ENCODE data around the gene ZDHHC11B.
"Not testable (repeated sequence)": the region's sequence is repeated elsewhere in the genome, so short reads cannot be mapped to it uniquely, and the experiment has no call there.

Gene ZDHHC11B

DNA sequence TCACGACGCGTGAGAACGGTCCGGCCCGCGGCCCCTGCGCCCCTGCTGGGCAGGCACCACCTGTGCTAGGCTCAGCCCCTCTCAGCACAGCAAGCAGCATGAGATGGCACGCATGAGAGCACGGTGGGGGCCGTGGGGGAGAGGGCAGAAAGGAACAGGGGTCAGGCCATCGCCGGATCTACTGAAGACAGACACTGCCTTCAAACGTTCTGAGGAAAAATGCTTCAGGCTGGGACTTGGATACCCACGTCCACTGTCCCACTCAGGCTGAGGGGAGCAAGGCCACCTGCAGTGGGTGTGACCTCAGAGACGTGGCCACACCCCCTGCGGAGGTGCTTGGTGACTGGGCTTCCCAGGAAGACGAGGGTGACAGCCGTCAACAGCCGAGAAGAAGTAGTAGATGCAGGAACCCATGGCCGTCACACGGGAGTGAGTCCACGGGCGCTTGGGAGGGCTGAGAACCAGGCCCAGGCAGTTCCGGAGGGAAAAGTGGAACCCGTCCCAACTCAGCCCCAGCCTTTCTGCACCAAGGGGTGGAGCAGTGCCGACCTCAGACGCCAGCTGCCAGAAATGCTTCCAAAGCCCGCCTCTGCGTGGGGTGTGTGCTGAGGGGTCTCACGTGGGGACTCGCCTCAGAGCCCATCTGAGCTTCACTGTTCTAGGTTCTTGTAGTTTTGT, 104.3 kb downstream of the ZDHHC11B start:
- not testable (repeated sequence) for H3K36me3 ChIP-seq (ENCODE audit: control insufficient read depth, insufficient read depth, low read length); H3K4me3 ChIP-seq (replicated peaks; ENCODE audit: low read depth, low read length); H3K27me3 ChIP-seq (replicated peaks; ENCODE audit: control insufficient read depth, insufficient read depth, low read length); DNase-seq (ENCODE audit: extremely low read depth, insufficient read length)

DNA sequence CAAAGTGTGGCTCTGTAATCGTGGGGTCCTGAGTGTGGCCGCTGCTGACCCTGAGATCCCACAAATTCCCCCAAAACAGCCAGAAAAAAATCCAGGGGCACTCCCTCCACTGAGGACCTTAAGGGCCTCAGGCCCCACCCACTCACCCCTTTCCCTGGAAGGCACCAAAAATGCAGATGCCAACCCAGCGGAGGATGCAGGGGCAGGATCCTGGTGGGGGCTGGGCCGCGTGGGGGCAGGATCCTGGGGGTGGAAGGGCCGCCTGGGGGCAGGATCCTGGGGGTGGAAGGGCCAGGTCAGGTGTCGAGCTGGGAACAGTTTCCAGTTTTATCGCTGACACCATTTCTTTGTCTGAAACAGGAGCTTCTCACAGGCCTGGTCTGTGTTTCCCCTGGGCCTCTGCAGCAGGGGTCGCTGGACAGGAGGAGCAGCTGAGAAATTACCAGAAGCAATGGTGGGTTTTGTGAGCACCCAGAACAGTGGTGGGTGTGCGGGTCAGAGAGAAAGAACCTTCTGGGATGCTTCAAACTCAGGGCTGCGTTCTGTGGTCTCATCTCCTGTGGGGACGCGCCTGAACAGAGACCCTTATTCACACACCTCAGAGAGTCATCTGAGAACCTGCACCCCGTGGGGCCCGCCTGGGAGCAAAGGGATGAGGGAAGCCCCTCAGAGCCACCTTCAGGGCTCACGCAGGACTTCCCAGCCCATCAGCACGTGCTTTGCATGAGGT, 105.2 kb downstream of the ZDHHC11B start:
- not testable (repeated sequence) for H3K36me3 ChIP-seq (ENCODE audit: control insufficient read depth, insufficient read depth, low read length); H3K4me3 ChIP-seq (replicated peaks; ENCODE audit: low read depth, low read length); DNase-seq (ENCODE audit: extremely low read depth, insufficient read length); H3K27me3 ChIP-seq (replicated peaks; ENCODE audit: control insufficient read depth, insufficient read depth, low read length)

DNA sequence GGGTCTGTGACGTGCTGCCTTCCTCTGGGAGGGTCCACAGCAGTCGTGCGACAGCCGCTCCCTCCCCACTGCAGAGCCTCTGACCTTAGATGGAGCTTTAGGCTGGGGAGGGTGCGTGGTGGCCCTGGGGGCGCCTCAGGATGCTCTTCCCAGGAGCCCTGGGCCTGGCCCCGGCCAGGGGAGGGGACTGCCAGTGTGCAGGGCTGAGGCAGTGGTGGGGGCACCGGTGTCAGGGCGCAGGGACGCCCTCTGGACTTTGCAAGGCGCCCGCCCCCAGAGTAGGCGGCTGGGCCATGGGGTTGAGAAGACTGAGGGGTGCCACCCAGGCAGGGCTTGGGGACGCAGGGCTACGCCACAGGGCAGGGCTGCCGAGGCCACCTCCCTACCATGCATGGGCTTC, 106.0 kb downstream of the ZDHHC11B start:
- not testable (repeated sequence) for H3K36me3 ChIP-seq (ENCODE audit: control insufficient read depth, insufficient read depth, low read length); H3K4me3 ChIP-seq (replicated peaks; ENCODE audit: low read depth, low read length); DNase-seq (ENCODE audit: extremely low read depth, insufficient read length)

DNA sequence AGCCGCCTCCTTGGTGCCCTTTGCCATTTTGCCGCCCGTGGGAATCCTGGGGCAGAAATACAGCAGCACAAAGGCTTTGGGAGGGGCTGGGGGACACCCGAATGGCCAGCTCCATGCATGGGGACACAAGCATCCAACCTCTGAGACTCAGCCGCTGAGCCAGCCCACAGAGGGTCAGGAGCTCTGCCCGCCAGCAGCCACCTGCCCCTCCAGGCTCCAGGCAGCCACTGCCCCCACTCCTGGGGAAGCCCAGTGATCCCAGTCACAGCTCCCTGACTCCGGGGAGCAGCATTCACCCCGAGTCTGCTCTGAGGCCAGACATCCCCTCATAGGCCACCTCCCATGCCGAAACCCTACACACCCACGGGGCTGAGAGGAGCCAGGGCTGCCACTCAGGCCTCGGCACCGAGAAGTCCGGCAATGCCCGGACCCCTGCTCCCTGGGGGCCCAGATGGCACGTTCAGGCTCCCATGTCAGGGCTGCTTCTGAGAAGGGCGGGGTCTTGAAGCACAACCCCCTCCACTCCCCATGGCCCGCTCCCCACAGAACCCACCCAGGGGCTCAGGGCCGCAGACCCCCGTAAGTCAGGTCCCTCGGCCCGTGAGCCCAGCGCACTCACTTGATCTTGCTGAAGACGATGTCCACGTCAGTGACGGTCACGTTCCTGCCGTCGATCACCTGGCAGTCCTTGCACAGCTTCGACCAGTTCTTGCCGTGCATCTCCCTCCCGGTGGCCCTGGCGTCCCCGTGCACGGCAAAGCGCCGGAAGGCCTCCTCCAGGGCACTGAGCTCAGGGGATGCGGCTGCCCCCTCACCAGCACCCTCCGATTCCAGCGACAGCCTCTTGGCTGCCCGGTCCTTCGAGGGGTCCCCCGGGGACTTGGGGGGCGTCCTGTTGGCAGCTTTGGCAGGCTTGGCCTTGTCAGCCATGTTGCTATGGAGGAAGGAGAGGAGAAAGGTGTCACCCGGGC, 107.1 kb downstream of the ZDHHC11B start:
- H3K4me3 ChIP-seq (replicated peaks; ENCODE audit: low read depth, low read length) = no peak overlapping the region
- H3K27me3 ChIP-seq (replicated peaks; ENCODE audit: control insufficient read depth, insufficient read depth, low read length) = no peaks in the 10 kb centered on the region
- H3K36me3 ChIP-seq (ENCODE audit: control insufficient read depth, insufficient read depth, low read length) = no peaks in the 10 kb centered on the region
- no peak for DNase-seq (ENCODE audit: extremely low read depth, insufficient read length)
- TF ChIP-seq, protein P1, sequence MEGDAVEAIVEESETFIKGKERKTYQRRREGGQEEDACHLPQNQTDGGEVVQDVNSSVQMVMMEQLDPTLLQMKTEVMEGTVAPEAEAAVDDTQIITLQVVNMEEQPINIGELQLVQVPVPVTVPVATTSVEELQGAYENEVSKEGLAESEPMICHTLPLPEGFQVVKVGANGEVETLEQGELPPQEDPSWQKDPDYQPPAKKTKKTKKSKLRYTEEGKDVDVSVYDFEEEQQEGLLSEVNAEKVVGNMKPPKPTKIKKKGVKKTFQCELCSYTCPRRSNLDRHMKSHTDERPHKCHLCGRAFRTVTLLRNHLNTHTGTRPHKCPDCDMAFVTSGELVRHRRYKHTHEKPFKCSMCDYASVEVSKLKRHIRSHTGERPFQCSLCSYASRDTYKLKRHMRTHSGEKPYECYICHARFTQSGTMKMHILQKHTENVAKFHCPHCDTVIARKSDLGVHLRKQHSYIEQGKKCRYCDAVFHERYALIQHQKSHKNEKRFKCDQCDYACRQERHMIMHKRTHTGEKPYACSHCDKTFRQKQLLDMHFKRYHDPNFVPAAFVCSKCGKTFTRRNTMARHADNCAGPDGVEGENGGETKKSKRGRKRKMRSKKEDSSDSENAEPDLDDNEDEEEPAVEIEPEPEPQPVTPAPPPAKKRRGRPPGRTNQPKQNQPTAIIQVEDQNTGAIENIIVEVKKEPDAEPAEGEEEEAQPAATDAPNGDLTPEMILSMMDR (IDR thresholded peaks at IDR 0.05; ENCODE audit: insufficient read depth, low read length, poor library complexity, severe bottlenecking) = no peak

More for the DNA sequence above, 106.0 kb downstream of the ZDHHC11B start:
- H3K27me3 ChIP-seq (replicated peaks; ENCODE audit: control insufficient read depth, insufficient read depth, low read length) = not testable (repeated sequence)

DNA sequence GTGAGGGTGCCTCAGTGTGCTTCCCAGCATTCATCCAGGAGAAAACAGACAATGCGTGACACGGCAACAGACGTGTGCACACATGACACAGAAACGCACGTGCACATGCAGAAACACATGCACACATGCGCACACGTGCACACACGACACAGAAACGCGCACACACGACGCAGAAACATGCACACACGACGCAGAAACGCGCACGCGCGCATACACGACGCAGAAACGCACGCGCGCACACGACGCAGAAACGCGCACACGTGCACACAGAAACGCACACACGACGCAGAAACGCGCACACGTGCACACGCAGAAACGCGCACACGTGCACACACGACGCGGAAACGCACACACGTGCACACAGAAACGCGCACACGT, 107.8 kb downstream of the ZDHHC11B start:
- Histone ChIP-seq H3K4me3 (replicated peaks; ENCODE audit: low read depth, low read length) (no peak overlapping the region), H3K36me3 (ENCODE audit: control insufficient read depth, insufficient read depth, low read length) (no peaks in the 10 kb centered on the region), H3K27me3 (replicated peaks; ENCODE audit: control insufficient read depth, insufficient read depth, low read length) (no peaks in the 10 kb centered on the region)
- TF ChIP-seq, protein P1 (IDR thresholded peaks at IDR 0.05; ENCODE audit: insufficient read depth, low read length, poor library complexity, severe bottlenecking) = no peak
- no peak for DNase-seq (ENCODE audit: extremely low read depth, insufficient read length)

DNA sequence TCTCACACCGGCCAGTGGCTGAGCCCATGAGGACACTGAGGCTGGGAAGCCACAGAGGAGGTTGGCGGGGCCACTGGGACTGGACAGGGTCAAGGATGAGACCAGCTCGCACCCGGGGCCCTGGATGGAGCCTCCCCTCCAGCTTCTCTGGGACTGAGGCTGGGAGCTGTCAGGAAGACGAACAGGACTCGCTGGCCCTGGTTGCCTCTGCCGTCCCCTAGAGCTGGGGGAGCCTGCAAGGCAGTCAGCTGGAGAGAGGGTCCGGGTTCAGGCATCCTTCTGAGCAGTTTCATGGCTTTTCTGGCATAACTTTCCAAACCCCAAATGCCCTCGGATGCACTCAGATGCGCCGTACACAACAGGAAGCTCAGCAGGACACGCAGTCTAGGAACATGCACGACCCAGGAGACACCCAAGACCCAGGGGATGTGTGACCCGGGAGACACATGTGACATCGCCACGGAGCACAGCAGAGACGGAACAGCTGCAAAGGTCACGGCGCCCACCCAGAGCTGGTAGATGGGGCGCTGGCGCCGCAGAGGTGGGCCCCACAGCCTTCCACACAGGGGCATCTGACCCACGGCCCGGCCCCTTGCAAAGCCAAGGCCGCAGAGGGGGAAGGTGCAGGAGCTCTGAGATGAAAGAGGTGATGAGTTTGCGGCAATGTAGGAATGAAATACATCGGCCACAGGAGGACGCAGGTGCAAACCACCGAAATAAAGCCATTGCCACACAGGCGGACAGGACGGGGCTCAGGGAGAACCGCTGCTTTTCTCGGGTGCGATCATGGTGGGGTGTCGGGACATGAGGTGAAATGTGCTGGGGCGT, 108.4 kb downstream of the ZDHHC11B start:
- H3K27me3 ChIP-seq (replicated peaks; ENCODE audit: control insufficient read depth, insufficient read depth, low read length) = no peaks in the 10 kb centered on the region
- TF ChIP-seq, protein P1 (IDR thresholded peaks at IDR 0.05; ENCODE audit: insufficient read depth, low read length, poor library complexity, severe bottlenecking) = no peak
- DNase-seq (ENCODE audit: extremely low read depth, insufficient read length) = no peak
- H3K4me3 ChIP-seq (replicated peaks; ENCODE audit: low read depth, low read length) = no peak overlapping the region
- H3K36me3 ChIP-seq (ENCODE audit: control insufficient read depth, insufficient read depth, low read length) = no peaks in the 10 kb centered on the region
